MM.1S (cell line): ENCODE data around the gene PIGQ.
A peak's percentile ranks its signal among the peaks of the same experiment; 100 is the strongest.

Source experiments
- DNase-seq: peaks from one replicate; pipeline ENCODE4 v3.0.0-alpha.2; 2015
- H2AFZ ChIP-seq: fragments of 300-600 bp; sonication (generic); 2 replicates; pipeline ENCODE4 v1.6.0; 2016; ENCODE audit warnings: antibody characterized with exemption, low read length
- H3F3A ChIP-seq: fragments of 300-600 bp; sonication (generic); 2 replicates; pipeline ENCODE4 v1.6.1; 2016; ENCODE audit warnings: mild to moderate bottlenecking, antibody characterized with exemption, low read length, moderate library complexity, mixed read lengths; ENCODE audit not compliant: insufficient read depth
- H3K27ac ChIP-seq: fragments of 300-600 bp; sonication (generic); 2 replicates; pipeline ENCODE4 v1.5.1; 2016; ENCODE audit warnings: mild to moderate bottlenecking, low read length
- H3K27me3 ChIP-seq: fragments of 300-600 bp; sonication (generic); replicated peaks from 2 replicates; pipeline ENCODE4 v1.6.0; 2016; ENCODE audit warnings: low read length; ENCODE audit not compliant: insufficient read depth
- H3K36me3 ChIP-seq: fragments of 300-600 bp; sonication (generic); replicated peaks from 2 replicates; pipeline ENCODE4 v1.6.1; 2016; ENCODE audit warnings: mild to moderate bottlenecking, low read length, mixed read lengths; ENCODE audit not compliant: insufficient read depth
- H3K4me1 ChIP-seq: fragments of 300-600 bp; sonication (generic); 2 replicates; pipeline ENCODE4 v1.6.1; 2016; ENCODE audit warnings: low read length, mixed read lengths
- H3K4me2 ChIP-seq: fragments of 300-600 bp; sonication (generic); 2 replicates; pipeline ENCODE4 v1.6.0; 2016; ENCODE audit warnings: low read depth, low read length
- H3K4me3 ChIP-seq: fragments of 300-600 bp; sonication (generic); 2 replicates; pipeline ENCODE4 v1.5.1; 2016; ENCODE audit warnings: low read length, mixed read lengths
- H3K79me2 ChIP-seq: fragments of 300-600 bp; sonication (generic); 2 replicates; pipeline ENCODE4 v1.6.1; 2016; ENCODE audit warnings: mixed run types, low read length, mixed read lengths
- H3K9ac ChIP-seq: fragments of 300-600 bp; sonication (generic); 2 replicates; pipeline ENCODE4 v1.6.1; 2016; ENCODE audit warnings: low read length, mixed read lengths
- H3K9me2 ChIP-seq: fragments of 300-600 bp; sonication (generic); replicated peaks from 2 replicates; pipeline ENCODE4 v1.6.1; 2016; ENCODE audit warnings: mild to moderate bottlenecking, low read length, mixed read lengths; ENCODE audit not compliant: insufficient read depth
- H3K9me3 ChIP-seq: fragments of 300-600 bp; sonication (generic); replicated peaks from 2 replicates; pipeline ENCODE4 v1.6.1; 2016; ENCODE audit warnings: mild to moderate bottlenecking, low read length, mixed read lengths; ENCODE audit not compliant: insufficient read depth
- H4K20me1 ChIP-seq: fragments of 300-600 bp; sonication (generic); 2 replicates; pipeline ENCODE4 v1.6.1; 2016; ENCODE audit warnings: mild to moderate bottlenecking, low read length, moderate library complexity, mixed read lengths; ENCODE audit not compliant: insufficient read depth
- EZH2 ChIP-seq: fragments of 300-600 bp; sonication (generic); optimal IDR thresholded peaks from 2 replicates; pipeline ENCODE3; 2017; ENCODE audit warnings: low read depth, mild to moderate bottlenecking, antibody characterized with exemption, low read length, mixed read lengths
- EZH2phosphoT487 ChIP-seq: fragments of 300-600 bp; sonication (generic); IDR thresholded peaks from 2 replicates; pipeline ENCODE4 v1.6.1; 2018; ENCODE audit warnings: antibody characterized with exemption, low read length
- TF ChIP-seq, protein P1 (sequence below): fragments of 300-600 bp; sonication (generic); IDR thresholded peaks from 2 replicates; pipeline ENCODE4 v1.5.1; 2016; ENCODE audit warnings: antibody characterized with exemption, low read length, mixed read lengths

The PIGQ gene

DNA sequence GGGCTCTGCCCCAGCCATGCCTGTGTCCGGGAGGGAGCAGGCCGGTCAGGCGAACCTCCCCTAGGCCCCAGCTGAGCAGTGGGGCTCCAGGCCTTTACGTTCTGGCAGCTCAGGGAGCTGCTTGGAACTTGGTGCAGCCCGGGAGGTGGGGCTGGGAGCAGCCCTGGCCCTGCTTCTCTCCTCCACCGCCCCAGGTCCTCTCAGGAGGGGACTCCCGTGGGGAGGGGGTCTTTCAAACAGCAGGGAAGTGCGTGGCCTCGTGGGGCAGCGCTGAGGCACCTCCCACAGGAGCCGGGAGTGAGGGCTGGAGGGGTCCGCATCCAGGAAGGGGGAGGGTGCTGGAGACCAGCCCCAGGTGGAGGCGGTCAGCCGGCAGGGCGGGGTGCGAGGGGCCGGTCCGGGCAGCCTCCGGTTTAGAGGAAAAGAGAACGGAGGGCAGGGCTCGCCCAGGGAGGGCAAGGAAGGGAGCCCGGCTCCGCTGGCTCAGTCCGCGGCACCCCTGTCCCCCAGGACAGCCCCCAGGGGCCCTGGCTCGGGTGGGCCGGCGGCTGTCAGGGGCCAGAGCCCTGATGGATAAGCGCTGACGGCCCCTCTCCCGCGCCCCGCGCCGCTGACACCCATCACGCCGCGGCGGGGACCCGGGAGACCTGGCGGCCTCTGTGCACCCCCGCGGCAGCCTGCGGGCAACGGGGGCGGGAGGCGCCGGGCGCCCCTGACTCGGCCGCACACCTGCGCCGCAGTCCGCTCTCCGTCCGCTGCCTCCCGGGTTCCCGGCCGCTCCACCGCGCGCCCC, 10.2 kb upstream of the PIGQ start:
- Histone ChIP-seq H4K20me1 (no peaks in the 10 kb centered on the region), H3K4me1 (no peaks in the 10 kb centered on the region), H3K9me3 (no peaks in the 10 kb centered on the region), H3K79me2 (no peaks in the 10 kb centered on the region), H3K4me2 (no peak overlapping the region), H3K9me2 (no peaks in the 10 kb centered on the region), H3K36me3 (no peaks in the 10 kb centered on the region), H3K9ac (no peak overlapping the region), H3F3A (no peaks in the 10 kb centered on the region), H3K27ac (no peak overlapping the region), H3K27me3 (peaks cover 62% of the 10 kb centered on the region), H2AFZ (no peak overlapping the region), H3K4me3 (no peak overlapping the region)
- no peak for DNase-seq
- TF ChIP-seq EZH2 (peak; percentile 16), EZH2phosphoT487 (no peak)

GRCh38 chr16:560204-560700, 9.5 kb upstream of the PIGQ start, which contains the start of gene PRR35:
TSS of gene PRR35 (plus strand) at chr16:560394. CDS start at chr16:563295, 2,901 bp downstream.
- Histone ChIP-seq H3K4me2 (no peak within 1 kb of the TSS), H3K79me2 (no peaks in the 10 kb centered on the region), H3K27ac (no peak within 1 kb of the TSS), H4K20me1 (no peaks in the 10 kb centered on the region), H3F3A (no peaks in the 10 kb centered on the region), H2AFZ (no peak within 1 kb of the TSS), H3K9me2 (no peaks in the 10 kb centered on the region), H3K9ac (no peak within 1 kb of the TSS), H3K27me3 (peaks cover 62% of the 10 kb centered on the region), H3K9me3 (no peaks in the 10 kb centered on the region), H3K4me3 (no peak within 1 kb of the TSS), H3K36me3 (no peaks in the 10 kb centered on the region), H3K4me1 (no peaks in the 10 kb centered on the region)
- TF ChIP-seq EZH2phosphoT487, result no peak
- TF ChIP-seq, protein P1, sequence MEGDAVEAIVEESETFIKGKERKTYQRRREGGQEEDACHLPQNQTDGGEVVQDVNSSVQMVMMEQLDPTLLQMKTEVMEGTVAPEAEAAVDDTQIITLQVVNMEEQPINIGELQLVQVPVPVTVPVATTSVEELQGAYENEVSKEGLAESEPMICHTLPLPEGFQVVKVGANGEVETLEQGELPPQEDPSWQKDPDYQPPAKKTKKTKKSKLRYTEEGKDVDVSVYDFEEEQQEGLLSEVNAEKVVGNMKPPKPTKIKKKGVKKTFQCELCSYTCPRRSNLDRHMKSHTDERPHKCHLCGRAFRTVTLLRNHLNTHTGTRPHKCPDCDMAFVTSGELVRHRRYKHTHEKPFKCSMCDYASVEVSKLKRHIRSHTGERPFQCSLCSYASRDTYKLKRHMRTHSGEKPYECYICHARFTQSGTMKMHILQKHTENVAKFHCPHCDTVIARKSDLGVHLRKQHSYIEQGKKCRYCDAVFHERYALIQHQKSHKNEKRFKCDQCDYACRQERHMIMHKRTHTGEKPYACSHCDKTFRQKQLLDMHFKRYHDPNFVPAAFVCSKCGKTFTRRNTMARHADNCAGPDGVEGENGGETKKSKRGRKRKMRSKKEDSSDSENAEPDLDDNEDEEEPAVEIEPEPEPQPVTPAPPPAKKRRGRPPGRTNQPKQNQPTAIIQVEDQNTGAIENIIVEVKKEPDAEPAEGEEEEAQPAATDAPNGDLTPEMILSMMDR, result no peak
- TF ChIP-seq EZH2, result no peak
- no peak for DNase-seq

GRCh38 chr16:560701-561412, 8.9 kb upstream of the PIGQ start:
- Histone ChIP-seq H3K4me2 (no peak overlapping the region), H3K4me3 (no peak overlapping the region)

More at GRCh38 chr16:560701-561412, 8.9 kb upstream of the PIGQ start:
- TF ChIP-seq, protein P1, result no peak
- peak; percentile 85 for TF ChIP-seq EZH2
- Histone ChIP-seq H3K27me3 (peaks cover 62% of the 10 kb centered on the region), H3K9ac (no peak overlapping the region), H3K36me3 (no peaks in the 10 kb centered on the region), H4K20me1 (no peaks in the 10 kb centered on the region), H3K4me1 (no peaks in the 10 kb centered on the region), H3K9me2 (no peaks in the 10 kb centered on the region), H3F3A (no peaks in the 10 kb centered on the region), H3K79me2 (no peaks in the 10 kb centered on the region), H2AFZ (no peak overlapping the region), H3K27ac (no peak overlapping the region), H3K9me3 (no peaks in the 10 kb centered on the region)
- no peak for DNase-seq
